SU-DHL-6 (cell line): ENCODE results near the gene PRR23E.

Experiments
- H2AFZ ChIP-seq: fragments of 200-600 bp; sonication (generic); 2 replicates; pipeline ENCODE4 v1.6.1; 2014; ENCODE audit warnings: low read depth, mild to moderate bottlenecking, moderate library complexity, mixed read lengths, antibody characterized with exemption, low read length; ENCODE audit not compliant: severe bottlenecking
- H3F3A ChIP-seq: fragments of 200-600 bp; shearing (Covaris generic); 2 replicates; pipeline ENCODE4 v1.6.0; 2016; ENCODE audit warnings: antibody characterized with exemption, mild to moderate bottlenecking; ENCODE audit not compliant: insufficient read depth
- H3K27ac ChIP-seq: fragments of 200-600 bp; sonication (generic); 2 replicates; pipeline ENCODE4 v1.5.1; 2016; ENCODE audit warnings: low read depth, mild to moderate bottlenecking, low read length, moderate library complexity, mixed read lengths
- H3K27me3 ChIP-seq: fragments of 200-600 bp; sonication (generic), shearing (Covaris generic); 2 replicates; pipeline ENCODE4 v1.6.0; 2014; ENCODE audit warnings: mild to moderate bottlenecking, low read length
- H3K36me3 ChIP-seq: fragments of 200-600 bp; sonication (generic); 2 replicates; pipeline ENCODE4 v1.6.1; 2014; ENCODE audit warnings: mild to moderate bottlenecking, low read length, mixed read lengths
- H3K4me2 ChIP-seq: fragments of 300-600, 200-600 bp; shearing (Covaris generic), sonication (generic); 2 replicates; pipeline ENCODE4 v1.6.0; 2014; ENCODE audit warnings: low read length, low read depth, mild to moderate bottlenecking; ENCODE audit not compliant: poor library complexity, severe bottlenecking
- H3K4me3 ChIP-seq: fragments of 200-600 bp; sonication (generic); 2 replicates; pipeline ENCODE4 v1.5.1; 2014; ENCODE audit warnings: antibody characterized with exemption, low read length, mild to moderate bottlenecking, mixed read lengths; ENCODE audit not compliant: insufficient read depth, poor library complexity, severe bottlenecking
- H3K79me2 ChIP-seq: fragments of 200-600 bp; sonication (generic); 2 replicates; pipeline ENCODE4 v1.6.1; 2014; ENCODE audit warnings: mild to moderate bottlenecking, low read length, moderate library complexity; ENCODE audit not compliant: insufficient read depth
- H3K9ac ChIP-seq: fragments of 200-600 bp; sonication (generic); 2 replicates; pipeline ENCODE4 v1.7.0; 2014; ENCODE audit warnings: mild to moderate bottlenecking, low read length
- H3K9me2 ChIP-seq: fragments of 200-600 bp; sonication (generic); replicated peaks from 2 replicates; pipeline ENCODE4 v1.6.1; 2014; ENCODE audit warnings: low read length; ENCODE audit not compliant: insufficient read depth
- H3K9me3 ChIP-seq: fragments of 200-600 bp; sonication (generic); 2 replicates; pipeline ENCODE4 v1.6.1; 2014; ENCODE audit warnings: low read length, mixed read lengths; ENCODE audit not compliant: insufficient read depth
- H4K20me1 ChIP-seq: fragments of 200-600 bp; sonication (generic); 2 replicates; pipeline ENCODE4 v1.6.1; 2014; ENCODE audit warnings: low read depth, mild to moderate bottlenecking, antibody characterized with exemption, low read length, moderate library complexity, mixed read lengths
- EZH2phosphoT487 ChIP-seq: fragments of 200-600 bp; sonication (generic), shearing (Covaris generic); conservative IDR thresholded peaks from 2 replicates; pipeline ENCODE4 v1.6.1; 2018; ENCODE audit warnings: mild to moderate bottlenecking, antibody characterized with exemption, low read length, moderate library complexity, mixed read lengths
- TF ChIP-seq, protein P1 (sequence below): fragments of 200-600 bp; sonication (generic); IDR thresholded peaks from one replicate; pipeline ENCODE4 v1.5.1; 2017; ENCODE audit warnings: antibody characterized with exemption, mild to moderate bottlenecking, low read length, moderate library complexity; ENCODE audit not compliant: insufficient read depth, poor library complexity, severe bottlenecking

The PRR23E gene

DNA sequence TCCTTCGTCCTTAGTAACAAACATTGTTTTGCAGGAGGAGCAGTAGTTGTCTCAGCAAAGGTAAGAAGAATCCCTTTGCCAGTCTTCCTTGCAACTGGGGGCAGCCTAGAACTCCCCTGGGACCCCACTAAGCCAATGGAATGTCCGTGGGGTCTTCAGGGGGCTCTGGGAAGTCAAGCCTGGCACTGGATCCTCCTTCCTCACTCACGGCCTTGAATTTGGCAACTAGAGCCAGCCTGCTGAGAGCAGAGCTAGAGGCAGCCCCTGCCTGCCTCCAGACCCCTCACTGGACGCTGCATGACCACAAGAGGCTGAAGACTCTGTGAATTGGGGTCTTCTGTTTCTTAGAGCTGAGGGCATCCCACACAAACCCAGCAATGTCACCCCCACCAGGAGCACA, 18.6 kb upstream of the PRR23E start:
- Histone ChIP-seq H4K20me1 (no peaks in the 10 kb centered on the region), H3K9me2 (no peaks in the 10 kb centered on the region), H3F3A (no peaks in the 10 kb centered on the region), H3K79me2 (no peaks in the 10 kb centered on the region), H3K36me3 (no peaks in the 10 kb centered on the region), H3K4me3 (no peak overlapping the region), H3K27ac (no peak overlapping the region), H3K4me2 (no peak overlapping the region), H3K9ac (no peak overlapping the region), H2AFZ (no peak overlapping the region), H3K27me3 (no peaks in the 10 kb centered on the region; the same call in 1 of the 2 replicates), H3K9me3 (no peaks in the 10 kb centered on the region)
- TF ChIP-seq, protein P1, sequence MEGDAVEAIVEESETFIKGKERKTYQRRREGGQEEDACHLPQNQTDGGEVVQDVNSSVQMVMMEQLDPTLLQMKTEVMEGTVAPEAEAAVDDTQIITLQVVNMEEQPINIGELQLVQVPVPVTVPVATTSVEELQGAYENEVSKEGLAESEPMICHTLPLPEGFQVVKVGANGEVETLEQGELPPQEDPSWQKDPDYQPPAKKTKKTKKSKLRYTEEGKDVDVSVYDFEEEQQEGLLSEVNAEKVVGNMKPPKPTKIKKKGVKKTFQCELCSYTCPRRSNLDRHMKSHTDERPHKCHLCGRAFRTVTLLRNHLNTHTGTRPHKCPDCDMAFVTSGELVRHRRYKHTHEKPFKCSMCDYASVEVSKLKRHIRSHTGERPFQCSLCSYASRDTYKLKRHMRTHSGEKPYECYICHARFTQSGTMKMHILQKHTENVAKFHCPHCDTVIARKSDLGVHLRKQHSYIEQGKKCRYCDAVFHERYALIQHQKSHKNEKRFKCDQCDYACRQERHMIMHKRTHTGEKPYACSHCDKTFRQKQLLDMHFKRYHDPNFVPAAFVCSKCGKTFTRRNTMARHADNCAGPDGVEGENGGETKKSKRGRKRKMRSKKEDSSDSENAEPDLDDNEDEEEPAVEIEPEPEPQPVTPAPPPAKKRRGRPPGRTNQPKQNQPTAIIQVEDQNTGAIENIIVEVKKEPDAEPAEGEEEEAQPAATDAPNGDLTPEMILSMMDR = no peak
- no peak for TF ChIP-seq EZH2phosphoT487

DNA sequence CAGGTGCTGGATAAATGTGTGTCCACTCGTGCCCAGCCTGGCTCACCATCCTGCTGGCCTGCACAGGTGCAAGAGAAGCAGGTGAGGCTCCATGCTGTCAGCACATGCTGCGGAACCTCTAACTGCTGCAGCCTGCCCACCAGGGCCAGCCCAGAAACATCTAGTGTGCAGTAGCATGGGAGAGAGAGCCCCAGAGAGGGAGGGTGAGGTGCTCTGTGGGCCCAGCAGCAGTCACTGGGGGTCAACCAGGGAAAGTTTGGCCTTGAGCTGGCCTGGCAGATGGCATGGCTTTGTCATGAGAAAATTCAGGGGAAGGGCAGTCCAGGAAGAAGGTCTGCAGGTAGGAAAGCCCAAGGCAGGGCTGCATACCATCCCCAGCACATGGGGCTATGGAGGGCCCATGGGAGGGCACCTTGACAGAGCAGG, 18.2 kb upstream of the PRR23E start:
- Histone ChIP-seq H3K4me2 (no peak overlapping the region), H3K36me3 (no peaks in the 10 kb centered on the region), H3K27ac (no peak overlapping the region), H3K27me3 (peaks cover 4% of the 10 kb centered on the region; the same call in 1 of the 2 replicates), H2AFZ (no peak overlapping the region), H4K20me1 (no peaks in the 10 kb centered on the region), H3K9me3 (no peaks in the 10 kb centered on the region), H3F3A (no peaks in the 10 kb centered on the region), H3K79me2 (no peaks in the 10 kb centered on the region), H3K9ac (no peak overlapping the region), H3K9me2 (no peaks in the 10 kb centered on the region), H3K4me3 (no peak overlapping the region)
- no peak for TF ChIP-seq EZH2phosphoT487
- TF ChIP-seq, protein P1 = no peak

DNA sequence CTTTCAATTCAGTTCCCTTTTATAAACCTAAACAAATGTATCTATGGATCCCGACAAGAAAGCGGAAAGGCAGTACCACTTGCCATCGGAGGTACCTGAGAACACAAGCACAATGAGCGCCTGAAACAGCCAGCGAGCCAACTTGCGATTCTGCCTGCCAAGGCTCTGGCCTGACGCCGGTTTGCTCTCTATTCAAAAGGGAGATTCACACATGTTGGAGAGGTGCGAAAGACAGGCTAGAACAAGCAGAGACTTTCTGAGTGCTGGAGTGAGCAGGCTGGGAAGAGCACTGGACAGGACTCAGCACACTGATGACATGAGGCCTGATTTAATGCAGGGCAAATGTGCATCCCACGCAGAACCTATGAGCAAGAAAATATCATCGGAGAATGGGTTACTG, 17.7 kb upstream of the PRR23E start:
- H3K36me3 ChIP-seq = no peaks in the 10 kb centered on the region
- H2AFZ ChIP-seq = no peak overlapping the region
- peaks cover 5% of the 10 kb centered on the region; the same call in 1 of the 2 replicates for H3K27me3 ChIP-seq
- H3K9ac ChIP-seq = no peak overlapping the region
- no peaks in the 10 kb centered on the region for H4K20me1 ChIP-seq
- no peaks in the 10 kb centered on the region for H3K79me2 ChIP-seq
- H3K9me3 ChIP-seq = no peaks in the 10 kb centered on the region
- no peak overlapping the region for H3K27ac ChIP-seq
- H3K4me2 ChIP-seq = no peak overlapping the region
- TF ChIP-seq, protein P1 = no peak
- no peak for TF ChIP-seq EZH2phosphoT487
- no peaks in the 10 kb centered on the region for H3F3A ChIP-seq
- no peaks in the 10 kb centered on the region for H3K9me2 ChIP-seq
- no peak overlapping the region for H3K4me3 ChIP-seq

DNA sequence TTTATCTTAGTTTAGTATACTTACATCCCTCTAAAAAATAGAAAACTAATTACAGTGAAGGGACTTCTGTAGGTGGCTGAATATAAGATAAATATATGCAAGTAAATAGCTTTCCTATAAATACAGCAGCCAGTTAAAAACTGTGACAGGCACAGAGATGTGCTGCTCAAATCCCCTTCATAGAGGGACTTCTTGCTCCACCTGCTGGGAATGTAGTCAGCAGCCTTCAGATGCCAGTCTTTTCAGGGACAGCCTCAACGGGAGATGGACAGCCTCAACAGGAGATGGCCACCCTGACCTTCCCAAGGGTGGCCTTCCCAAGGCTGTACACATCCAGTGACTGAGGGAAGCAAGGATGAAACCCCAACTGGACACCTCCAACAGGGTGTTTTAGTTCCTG, 15.7 kb upstream of the PRR23E start:
- no peak overlapping the region for H3K4me3 ChIP-seq
- peaks cover 5% of the 10 kb centered on the region; the same call in 1 of the 2 replicates for H3K27me3 ChIP-seq
- no peak overlapping the region for H2AFZ ChIP-seq
- H3K36me3 ChIP-seq = no peaks in the 10 kb centered on the region
- H3F3A ChIP-seq = no peaks in the 10 kb centered on the region
- TF ChIP-seq, protein P1 = no peak
- no peak for TF ChIP-seq EZH2phosphoT487
- H4K20me1 ChIP-seq = no peaks in the 10 kb centered on the region
- no peak overlapping the region for H3K27ac ChIP-seq
- H3K9me2 ChIP-seq = no peaks in the 10 kb centered on the region
- no peaks in the 10 kb centered on the region for H3K9me3 ChIP-seq
- H3K4me2 ChIP-seq = no peak overlapping the region
- H3K9ac ChIP-seq = no peak overlapping the region
- no peaks in the 10 kb centered on the region for H3K79me2 ChIP-seq
